A549 (cell line): Measurements from ENCODE around the gene RBBP4. TPM values are rescaled to one million over a fixed set of nuclear protein-coding genes. Genes with fewer than 3 reads are reported as not detected.

Experiments
- ATAC-seq, 2 experiments: fragments of 200-7000 bp in 1 of 2; fragments of >200 bp in 1 of 2; cut with Nextera tagmentation in 1 of 2; cut with Tn5 transposase in 1 of 2; 3 replicates each; pipeline versions ENCODE4 v1.8.0 to v1.9.1; 2018 to 2020; ENCODE audit warnings: mild to moderate bottlenecking in 1 of 2, moderate library complexity in 1 of 2
- CTCF ChIA-PET: fragments of 300-600 bp; sonication (Branson Sonifier 250); formaldehyde crosslinking; extraction: SDS; loops from one replicate; lab custom pipeline; 2021; ENCODE audit warnings: antibody characterized with exemption, inconsistent platforms; lab: Yijun Ruan, JAX
- POLR2A ChIA-PET: fragments of 350-600 bp; formaldehyde crosslinking; extraction: SDS; loops from one replicate; lab custom pipeline; 2021; ENCODE audit warnings: antibody characterized with exemption, inconsistent platforms; lab: Yijun Ruan, JAX
- DNase-seq, 2 experiments: peaks; one replicate each; pipeline versions ENCODE4 v3.0.0 to v3.0.0-alpha.2; 2011 to 2016; ENCODE audit warnings: low read depth in 1 of 2, low spot score in 1 of 2
- FAIRE-seq: peaks from 2 replicates; lab custom pipeline; 2011; peaks lifted over from hg19 to GRCh38; lab: Jason Lieb, UNC
- H3K27ac ChIP-seq, 2 experiments: fragments of >200 bp; sonication (Bioruptor Twin); formaldehyde crosslinking; 3 replicates each; pipeline ENCODE4 v1.5.1; 2016 to 2017
- H3K4me1 ChIP-seq: fragments of >200 bp; sonication (Bioruptor Twin); formaldehyde crosslinking; 3 replicates; pipeline ENCODE4 v1.6.1; 2016
- H3K4me2 ChIP-seq: fragments of >200 bp; sonication (Bioruptor Twin); formaldehyde crosslinking; 3 replicates; pipeline ENCODE4 v1.6.1; 2016
- H3K4me3 ChIP-seq: fragments of >200 bp; sonication (Bioruptor Twin); formaldehyde crosslinking; 3 replicates; pipeline ENCODE4 v1.5.1; 2016
- H3K9me3 ChIP-seq: fragments of >200 bp; sonication (Bioruptor Twin); formaldehyde crosslinking; 3 replicates; pipeline ENCODE4 v1.6.1; 2016
- CBX2 ChIP-seq: fragments of 200-600 bp; sonication (generic); IDR thresholded peaks from 2 replicates; pipeline ENCODE4 v1.6.1; 2016; ENCODE audit warnings: low read depth, mild to moderate bottlenecking, borderline replicate concordance
- CEBPB ChIP-seq, 2 experiments: fragments of >200 bp in 1 of 2; sonication (Bioruptor Twin) in 1 of 2; formaldehyde crosslinking in 1 of 2; IDR thresholded peaks; 2 replicates each; pipeline ENCODE4 v1.6.1; 2012 to 2016
- EHMT2 ChIP-seq: fragments of 200-600 bp; sonication (generic); IDR thresholded peaks from 2 replicates; pipeline ENCODE4 v1.6.1; 2016; ENCODE audit warnings: antibody characterized with exemption, low read depth, mild to moderate bottlenecking, moderate library complexity
- ELK1 ChIP-seq: fragments of 150-350 bp; IDR thresholded peaks from 2 replicates; pipeline ENCODE4 v1.6.1; 2014; ENCODE audit warnings: low read depth, mild to moderate bottlenecking, low read length
- EP300 ChIP-seq, 2 experiments: fragments of >200 bp; sonication (Bioruptor Twin); formaldehyde crosslinking; IDR thresholded peaks; 2 replicates in 1 of 2; 3 replicates in 1 of 2; pipeline ENCODE4 v1.6.1; 2016 to 2017
- FOSL2 ChIP-seq, 2 experiments: fragments of 450-650 bp in 1 of 2; fragments of >200 bp in 1 of 2; sonication (Bioruptor Twin) in 1 of 2; formaldehyde crosslinking; IDR thresholded peaks; 2 replicates each; pipeline versions ENCODE4 v1.5.0 to v1.6.1; 2016 to 2020; ENCODE audit warnings: mild to moderate bottlenecking in 1 of 2, moderate library complexity in 1 of 2
- HES2 ChIP-seq: fragments of >200 bp; sonication (Bioruptor Twin); formaldehyde crosslinking; IDR thresholded peaks from 2 replicates; pipeline ENCODE4 v1.6.1; 2016
- HOXB13 ChIP-seq: fragments of 250-450 bp; sonication (Bioruptor Pico); IDR thresholded peaks from 2 replicates; pipeline ENCODE4 v1.5.0; 2020; ENCODE audit warnings: low read depth, mild to moderate bottlenecking, moderate library complexity
- JUNB ChIP-seq: fragments of >200 bp; sonication (Bioruptor Twin); formaldehyde crosslinking; IDR thresholded peaks from 2 replicates; pipeline ENCODE4 v1.6.1; 2016
- MAFK ChIP-seq: fragments of 450-650 bp; IDR thresholded peaks from 2 replicates; pipeline ENCODE4 v1.6.1; 2014; ENCODE audit not compliant: partially characterized antibody
- MYC ChIP-seq: IDR thresholded peaks from 2 replicates; pipeline ENCODE4 v1.6.1; 2012; ENCODE audit warnings: mild to moderate bottlenecking, inconsistent platforms, low read length, improper control_type of control experiment, borderline replicate concordance
- POLR2AphosphoS2 ChIP-seq: conservative IDR thresholded peaks from 2 replicates; pipeline ENCODE4 v1.6.1; 2012; ENCODE audit warnings: low read length, improper control_type of control experiment, inconsistent platforms
- RCOR1 ChIP-seq: fragments of 150-350 bp; IDR thresholded peaks from 2 replicates; pipeline ENCODE4 v1.6.1; 2014; ENCODE audit warnings: antibody characterized with exemption, low read length, low read depth
- SMC3 ChIP-seq: fragments of >200 bp; sonication (Bioruptor Twin); formaldehyde crosslinking; IDR thresholded peaks from 3 replicates; pipeline ENCODE4 v1.6.1; 2018; ENCODE audit warnings: inconsistent platforms
- TFCP2L1 ChIP-seq: fragments of 250-450 bp; sonication (Bioruptor Pico); IDR thresholded peaks from 2 replicates; pipeline ENCODE4 v1.5.0; 2021; ENCODE audit warnings: mild to moderate bottlenecking
- ZC3H11A ChIP-seq: fragments of 450-650 bp; IDR thresholded peaks from 2 replicates; pipeline ENCODE4 v1.6.1; 2014; ENCODE audit warnings: antibody characterized with exemption, mild to moderate bottlenecking
- ZFP36 ChIP-seq: fragments of 450-650 bp; IDR thresholded peaks from 2 replicates; pipeline ENCODE4 v1.6.1; 2014; ENCODE audit warnings: borderline replicate concordance; ENCODE audit not compliant: partially characterized antibody
- ZNF302 ChIP-seq: fragments of 250-450 bp; sonication (Bioruptor Pico); IDR thresholded peaks from 2 replicates; pipeline ENCODE4 v1.9.0; 2021; ENCODE audit warnings: inconsistent platforms, mild to moderate bottlenecking, moderate library complexity
- ZSCAN20 ChIP-seq: fragments of 250-450 bp; sonication (Bioruptor Pico); IDR thresholded peaks from 2 replicates; pipeline ENCODE4 v1.8.0; 2022; ENCODE audit warnings: mild to moderate bottlenecking, moderate library complexity
- WGBS: methylation state at CpG from one replicate; pipeline ENCODE4 v1.1.6; 2017; ENCODE audit errors: missing lambda C conversion rate; 5-methylcytosine and 5-hydroxymethylcytosine counted together
- polyA plus RNA-seq, 4 experiments: library from polyadenylated mRNA; depleted of rRNA in 3 of 4; stranded (reverse); fragments of >200 nt; fragmentation: RNase III in 1 of 4; extraction: RNeasy Plus Mini Kit Qiagen cat#74134 plus additional on column Dnase treatment in 1 of 4; gene quantifications; 2 replicates in 3 of 4; 3 replicates in 1 of 4; pipeline ENCODE4 v1.2.3, GENCODE V29; 2011 to 2017
- TF ChIP-seq, protein P1 (sequence below): fragments of >200 bp; sonication (Bioruptor Twin); formaldehyde crosslinking; IDR thresholded peaks from 3 replicates; pipeline ENCODE4 v1.5.1; 2016
- TF ChIP-seq, protein P2 (sequence below): fragments of 200-600 bp; sonication (generic); IDR thresholded peaks from 2 replicates; pipeline ENCODE4 v1.6.1; 2016; ENCODE audit warnings: antibody characterized with exemption, mild to moderate bottlenecking, moderate library complexity
- TF ChIP-seq, protein P3 (sequence below): IDR thresholded peaks from 2 replicates; pipeline ENCODE4 v1.6.1; 2012

RBBP4 gene
- polyA plus RNA-seq, 2 of the 4 experiments (the other 2 are of a cell fraction), result 107 to 137 TPM

DNA sequence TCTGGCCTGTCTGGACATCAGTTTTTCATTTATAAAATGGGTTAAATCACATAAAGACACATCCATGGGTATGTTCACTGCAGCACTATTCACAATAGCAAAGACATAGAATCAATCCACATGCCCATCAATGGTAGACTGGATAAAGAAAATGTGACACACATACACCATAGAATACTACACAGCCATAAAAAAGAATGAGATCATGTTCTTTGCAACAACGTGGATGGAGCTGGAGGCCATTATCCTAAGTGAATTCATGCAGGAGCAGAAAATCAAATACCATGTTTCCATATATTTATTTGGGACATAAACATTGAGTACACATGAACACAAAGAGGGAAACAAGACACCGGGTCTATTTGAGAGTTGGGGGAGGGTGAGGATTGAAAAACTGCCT, 28.8 kb upstream of the RBBP4 start:
- no peak for ATAC-seq
- POLR2A ChIA-PET, result no interaction called here
- 87% methylated on average over 2 of the region's 2 CpGs for WGBS
- TF ChIP-seq, protein P1, sequence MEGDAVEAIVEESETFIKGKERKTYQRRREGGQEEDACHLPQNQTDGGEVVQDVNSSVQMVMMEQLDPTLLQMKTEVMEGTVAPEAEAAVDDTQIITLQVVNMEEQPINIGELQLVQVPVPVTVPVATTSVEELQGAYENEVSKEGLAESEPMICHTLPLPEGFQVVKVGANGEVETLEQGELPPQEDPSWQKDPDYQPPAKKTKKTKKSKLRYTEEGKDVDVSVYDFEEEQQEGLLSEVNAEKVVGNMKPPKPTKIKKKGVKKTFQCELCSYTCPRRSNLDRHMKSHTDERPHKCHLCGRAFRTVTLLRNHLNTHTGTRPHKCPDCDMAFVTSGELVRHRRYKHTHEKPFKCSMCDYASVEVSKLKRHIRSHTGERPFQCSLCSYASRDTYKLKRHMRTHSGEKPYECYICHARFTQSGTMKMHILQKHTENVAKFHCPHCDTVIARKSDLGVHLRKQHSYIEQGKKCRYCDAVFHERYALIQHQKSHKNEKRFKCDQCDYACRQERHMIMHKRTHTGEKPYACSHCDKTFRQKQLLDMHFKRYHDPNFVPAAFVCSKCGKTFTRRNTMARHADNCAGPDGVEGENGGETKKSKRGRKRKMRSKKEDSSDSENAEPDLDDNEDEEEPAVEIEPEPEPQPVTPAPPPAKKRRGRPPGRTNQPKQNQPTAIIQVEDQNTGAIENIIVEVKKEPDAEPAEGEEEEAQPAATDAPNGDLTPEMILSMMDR, result no peak
- TF ChIP-seq, protein P2, sequence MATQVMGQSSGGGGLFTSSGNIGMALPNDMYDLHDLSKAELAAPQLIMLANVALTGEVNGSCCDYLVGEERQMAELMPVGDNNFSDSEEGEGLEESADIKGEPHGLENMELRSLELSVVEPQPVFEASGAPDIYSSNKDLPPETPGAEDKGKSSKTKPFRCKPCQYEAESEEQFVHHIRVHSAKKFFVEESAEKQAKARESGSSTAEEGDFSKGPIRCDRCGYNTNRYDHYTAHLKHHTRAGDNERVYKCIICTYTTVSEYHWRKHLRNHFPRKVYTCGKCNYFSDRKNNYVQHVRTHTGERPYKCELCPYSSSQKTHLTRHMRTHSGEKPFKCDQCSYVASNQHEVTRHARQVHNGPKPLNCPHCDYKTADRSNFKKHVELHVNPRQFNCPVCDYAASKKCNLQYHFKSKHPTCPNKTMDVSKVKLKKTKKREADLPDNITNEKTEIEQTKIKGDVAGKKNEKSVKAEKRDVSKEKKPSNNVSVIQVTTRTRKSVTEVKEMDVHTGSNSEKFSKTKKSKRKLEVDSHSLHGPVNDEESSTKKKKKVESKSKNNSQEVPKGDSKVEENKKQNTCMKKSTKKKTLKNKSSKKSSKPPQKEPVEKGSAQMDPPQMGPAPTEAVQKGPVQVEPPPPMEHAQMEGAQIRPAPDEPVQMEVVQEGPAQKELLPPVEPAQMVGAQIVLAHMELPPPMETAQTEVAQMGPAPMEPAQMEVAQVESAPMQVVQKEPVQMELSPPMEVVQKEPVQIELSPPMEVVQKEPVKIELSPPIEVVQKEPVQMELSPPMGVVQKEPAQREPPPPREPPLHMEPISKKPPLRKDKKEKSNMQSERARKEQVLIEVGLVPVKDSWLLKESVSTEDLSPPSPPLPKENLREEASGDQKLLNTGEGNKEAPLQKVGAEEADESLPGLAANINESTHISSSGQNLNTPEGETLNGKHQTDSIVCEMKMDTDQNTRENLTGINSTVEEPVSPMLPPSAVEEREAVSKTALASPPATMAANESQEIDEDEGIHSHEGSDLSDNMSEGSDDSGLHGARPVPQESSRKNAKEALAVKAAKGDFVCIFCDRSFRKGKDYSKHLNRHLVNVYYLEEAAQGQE, result no peak
- TF ChIP-seq HES2 (no peak), TFCP2L1 (no peak), MYC (no peak), ELK1 (no peak), EHMT2 (no peak), CEBPB (IDR thresholded peaks at IDR 0.05) (no peak), SMC3 (no peak), CBX2 (no peak), ZFP36 (no peak), HOXB13 (no peak)
- Histone ChIP-seq H3K27ac (no peak overlapping the region), H3K4me3 (no peak overlapping the region), H3K9me3 (no peaks in the 10 kb centered on the region), H3K4me2 (no peak overlapping the region), H3K4me1 (0 out of 3 replicates have a peak, but pooled peaks cover 5% of the 10 kb centered on the region)
- no peak for DNase-seq
- no peak for FAIRE-seq
- CTCF ChIA-PET, result interaction anchor here (1.2 to 1.3 kb wide), 2 partner anchors 18 to 103 kb away, joined by 3 read pairs; no protein-coding TSS in a partner anchor

DNA sequence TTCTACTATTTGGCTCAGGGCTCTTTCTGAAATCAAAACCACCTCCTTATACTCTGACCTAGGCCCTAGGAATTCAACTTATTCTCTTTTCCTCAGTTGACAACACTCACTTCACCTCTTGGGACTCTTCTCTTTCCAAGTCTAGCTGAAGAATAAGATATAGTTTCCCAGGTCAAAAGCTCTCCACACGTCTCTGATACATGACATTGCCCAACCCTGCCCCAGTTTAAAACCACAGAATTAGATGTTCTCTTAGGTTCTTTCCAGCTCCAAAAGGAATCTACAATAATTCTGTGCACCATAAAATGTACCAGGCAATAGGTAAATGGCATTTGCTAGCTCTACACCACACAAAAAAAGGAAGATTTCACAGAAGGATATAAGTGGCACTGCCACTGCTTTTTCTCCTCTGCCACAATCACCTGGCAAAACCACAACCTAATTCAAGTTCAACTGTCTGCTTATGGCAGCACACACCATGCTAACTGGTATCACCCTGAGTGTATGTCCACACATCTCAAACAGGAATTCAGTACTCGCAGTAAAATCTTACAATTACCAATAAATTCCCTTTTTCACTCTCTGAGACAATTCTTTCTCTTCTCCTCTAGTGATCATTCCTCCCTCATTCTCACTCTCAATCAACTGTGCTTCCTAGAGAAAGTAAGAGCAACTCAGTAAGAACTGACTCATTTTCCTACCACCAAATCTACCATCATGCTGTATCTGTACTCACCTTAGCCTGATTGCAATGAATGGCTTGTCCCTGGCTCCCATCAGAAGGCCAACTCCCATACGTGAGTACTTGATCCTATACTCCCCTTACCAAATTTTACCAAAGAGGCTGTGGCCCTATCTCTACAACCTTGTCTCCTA, 28.0 kb upstream of the RBBP4 start:
- no peak for DNase-seq
- CTCF ChIA-PET, result interaction anchor here (1.2 to 1.3 kb wide), 2 partner anchors 17 to 104 kb away, joined by 3 read pairs; no protein-coding TSS in a partner anchor
- H3K4me2 ChIP-seq, result no peak overlapping the region
- WGBS, result 85% methylated on average over 3 of the region's 3 CpGs
- TF ChIP-seq EP300 (IDR thresholded peaks at IDR 0.05) (no peak), SMC3 (no peak), ZSCAN20 (CRISPR knock-in tag) (no peak), FOSL2 (IDR thresholded peaks at IDR 0.05) (no peak), FOSL2 (CRISPR knock-in tag; IDR thresholded peaks at IDR 0.05) (no peak), MYC (no peak), ZNF302 (CRISPR knock-in tag) (no peak), TFCP2L1 (no peak), ZC3H11A (no peak), MAFK (no peak), CEBPB (IDR thresholded peaks at IDR 0.05) (no peak), RCOR1 (no peak), POLR2AphosphoS2 (no peak), CBX2 (no peak), JUNB (no peak)
- TF ChIP-seq, protein P3, sequence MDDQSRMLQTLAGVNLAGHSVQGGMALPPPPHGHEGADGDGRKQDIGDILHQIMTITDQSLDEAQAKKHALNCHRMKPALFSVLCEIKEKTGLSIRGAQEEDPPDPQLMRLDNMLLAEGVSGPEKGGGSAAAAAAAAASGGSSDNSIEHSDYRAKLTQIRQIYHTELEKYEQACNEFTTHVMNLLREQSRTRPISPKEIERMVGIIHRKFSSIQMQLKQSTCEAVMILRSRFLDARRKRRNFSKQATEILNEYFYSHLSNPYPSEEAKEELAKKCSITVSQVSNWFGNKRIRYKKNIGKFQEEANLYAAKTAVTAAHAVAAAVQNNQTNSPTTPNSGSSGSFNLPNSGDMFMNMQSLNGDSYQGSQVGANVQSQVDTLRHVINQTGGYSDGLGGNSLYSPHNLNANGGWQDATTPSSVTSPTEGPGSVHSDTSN, result no peak
- TF ChIP-seq, all 56 proteins: peak for 0
- no peak for FAIRE-seq
- 0 out of 3 replicates have a peak, but pooled peaks cover 5% of the 10 kb centered on the region for H3K4me1 ChIP-seq
- no peak overlapping the region for H3K27ac ChIP-seq
- no peaks in the 10 kb centered on the region for H3K9me3 ChIP-seq
- POLR2A ChIA-PET, result no interaction called here
- H3K4me3 ChIP-seq, result no peak overlapping the region
- no peak for ATAC-seq
